Right atrium auricular region (tissue), 2 donors: ENCODE results near the gene PARD3B. TPM values are rescaled to one million over a fixed set of nuclear protein-coding genes. Genes with fewer than 3 reads are reported as not detected.

Experiments
- DNase-seq: peaks from one replicate; pipeline ENCODE4 v3.0.0-alpha.2; 2019; ENCODE audit warnings: low spot score
- H3K27ac ChIP-seq, 2 donors: fragments of 200-600 bp; sonication (generic); 1 replicate in 1 of 2; 2 replicates in 1 of 2; pipeline ENCODE4 v1.5.1; 2016 to 2019
- H3K27me3 ChIP-seq, 2 donors: fragments of 200-600 bp; sonication (generic); one replicate each; pipeline versions ENCODE4 v1.5.1 to v1.6.0; 2017 to 2019
- H3K36me3 ChIP-seq: fragments of 200-600 bp; sonication (generic); one replicate; pipeline ENCODE4 v1.5.1; 2016
- H3K4me1 ChIP-seq, 2 donors: fragments of 200-600 bp; sonication (generic); one replicate each; pipeline versions ENCODE4 v1.5.1 to v1.6.0; 2017 to 2019
- H3K4me3 ChIP-seq, 2 donors: fragments of 200-600 bp; sonication (generic); 1 replicate in 1 of 2; 2 replicates in 1 of 2; pipeline ENCODE4 v1.5.1; 2017 to 2019; ENCODE audit warnings: mild to moderate bottlenecking in 1 of 2, moderate library complexity in 1 of 2
- H3K9me3 ChIP-seq, 2 donors: fragments of 200-600 bp; sonication (generic); one replicate each; pipeline ENCODE4 v1.5.1; 2019
- CTCF ChIP-seq, 2 donors: fragments of 200-600 bp; sonication (generic); IDR thresholded peaks; one replicate each; pipeline ENCODE4 v1.5.1; 2019; ENCODE audit warnings: antibody characterized with exemption in 2 of 2
- total RNA-seq, 2 donors: library from RNA; depleted of rRNA; stranded (reverse); fragments of >200 nt; gene quantifications; one replicate each; pipeline ENCODE4 v1.1.0, GENCODE V29; 2016

Gene PARD3B
- total RNA-seq, 2 donors from 2014 or later: 7.4 to 12.2 TPM

- no peak for TF ChIP-seq CTCF (IDR thresholded peaks at IDR 0.05)
- H3K36me3 ChIP-seq: no peaks in the 10 kb centered on the region
- no peaks in the 10 kb centered on the region for H3K9me3 ChIP-seq
- H3K27ac ChIP-seq: no peak overlapping the region
- no peak overlapping the region for H3K4me3 ChIP-seq
- no peak for DNase-seq
- no peaks in the 10 kb centered on the region for H3K27me3 ChIP-seq
- peaks cover 0 to 7% of the 10 kb centered on the region in 2 donors for H3K4me1 ChIP-seq
Observed at GRCh38 chr2:205139822-205140463, 594.7 kb downstream of the PARD3B start.

DNA sequence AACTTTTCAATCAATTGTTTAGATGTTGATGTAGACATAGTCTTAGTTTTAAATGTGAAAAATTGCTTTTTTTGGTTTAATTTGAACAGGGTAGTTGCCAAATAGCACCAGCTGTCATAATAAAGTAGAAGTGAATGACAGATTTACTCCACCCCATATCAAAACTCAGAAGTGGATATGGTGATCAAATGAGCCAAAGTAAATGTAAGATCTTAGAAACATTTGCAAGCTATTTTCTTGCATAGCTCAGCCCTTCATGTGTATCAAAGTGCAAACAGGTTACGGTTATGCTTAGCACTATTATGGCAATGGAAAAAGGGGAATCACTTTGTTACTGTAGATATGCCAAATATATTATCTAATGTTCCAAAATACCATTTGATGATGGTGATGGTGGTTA is 596.1 kb downstream of the PARD3B start:
- Histone ChIP-seq H3K9me3 (no peaks in the 10 kb centered on the region), H3K4me1 (peaks cover 0 to 7% of the 10 kb centered on the region in 2 donors), H3K27me3 (no peaks in the 10 kb centered on the region), H3K36me3 (no peaks in the 10 kb centered on the region), H3K27ac (no peak overlapping the region), H3K4me3 (no peak overlapping the region)
- no peak for DNase-seq
- TF ChIP-seq CTCF (IDR thresholded peaks at IDR 0.05): no peak

DNA sequence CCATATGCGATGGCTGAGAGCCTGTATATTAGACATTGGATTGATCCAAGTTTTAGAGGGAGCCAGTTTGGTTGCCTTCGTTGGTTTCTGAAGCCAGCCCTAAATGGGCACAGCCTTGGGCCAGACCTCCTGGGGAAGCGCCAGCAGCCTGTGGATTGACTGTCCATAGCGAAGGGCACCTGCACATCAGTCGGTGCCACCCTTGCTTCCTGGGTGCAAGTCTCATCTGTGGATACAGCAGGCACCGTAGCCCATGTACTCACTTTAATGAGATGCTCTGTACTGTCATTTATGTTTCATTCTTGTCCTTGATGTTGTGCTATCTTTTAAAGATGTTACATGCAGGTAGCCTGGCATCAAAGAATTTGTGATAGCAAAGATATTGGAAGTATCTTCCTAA is 600.6 kb downstream of the PARD3B start:
- no peak overlapping the region for H3K27ac ChIP-seq
- no peak overlapping the region for H3K4me3 ChIP-seq
- TF ChIP-seq CTCF (IDR thresholded peaks at IDR 0.05): no peak
- DNase-seq: no peak
- H3K36me3 ChIP-seq: no peaks in the 10 kb centered on the region
- no peaks in the 10 kb centered on the region for H3K4me1 ChIP-seq
- no peaks in the 10 kb centered on the region for H3K27me3 ChIP-seq
- no peaks in the 10 kb centered on the region for H3K9me3 ChIP-seq

DNA sequence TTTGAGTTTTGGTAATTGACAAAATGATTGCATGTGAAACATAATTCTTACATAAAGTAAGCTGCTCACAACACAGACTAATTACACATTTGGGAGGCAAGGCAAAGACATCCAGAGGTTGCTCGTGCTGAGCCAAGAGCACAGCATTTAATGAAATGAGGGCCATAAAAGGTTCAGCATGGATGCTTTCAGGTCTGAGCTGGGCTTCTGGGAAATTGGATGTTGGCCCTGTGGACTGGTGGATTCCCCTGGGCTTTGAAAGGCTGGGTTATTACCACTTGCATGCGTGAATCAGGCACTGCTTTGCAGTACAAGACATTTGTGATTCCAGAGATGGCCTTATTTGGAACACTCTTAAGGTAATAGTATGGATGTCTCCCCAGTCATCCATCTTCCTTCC is 603.5 kb downstream of the PARD3B start:
- no peaks in the 10 kb centered on the region for H3K9me3 ChIP-seq
- no peaks in the 10 kb centered on the region for H3K4me1 ChIP-seq
- no peak for DNase-seq
- TF ChIP-seq CTCF (IDR thresholded peaks at IDR 0.05): no peak
- no peak overlapping the region for H3K4me3 ChIP-seq
- H3K27me3 ChIP-seq: no peaks in the 10 kb centered on the region
- no peaks in the 10 kb centered on the region for H3K36me3 ChIP-seq
- H3K27ac ChIP-seq: no peak overlapping the region

- Histone ChIP-seq H3K4me3 (no peak overlapping the region), H3K4me1 (no peaks in the 10 kb centered on the region), H3K27me3 (no peaks in the 10 kb centered on the region), H3K9me3 (no peaks in the 10 kb centered on the region), H3K27ac (no peak overlapping the region), H3K36me3 (no peaks in the 10 kb centered on the region)
- TF ChIP-seq CTCF (IDR thresholded peaks at IDR 0.05): no peak
- DNase-seq: no peak
Observed at GRCh38 chr2:205156457-205156856, 611.2 kb downstream of the PARD3B start.

DNA sequence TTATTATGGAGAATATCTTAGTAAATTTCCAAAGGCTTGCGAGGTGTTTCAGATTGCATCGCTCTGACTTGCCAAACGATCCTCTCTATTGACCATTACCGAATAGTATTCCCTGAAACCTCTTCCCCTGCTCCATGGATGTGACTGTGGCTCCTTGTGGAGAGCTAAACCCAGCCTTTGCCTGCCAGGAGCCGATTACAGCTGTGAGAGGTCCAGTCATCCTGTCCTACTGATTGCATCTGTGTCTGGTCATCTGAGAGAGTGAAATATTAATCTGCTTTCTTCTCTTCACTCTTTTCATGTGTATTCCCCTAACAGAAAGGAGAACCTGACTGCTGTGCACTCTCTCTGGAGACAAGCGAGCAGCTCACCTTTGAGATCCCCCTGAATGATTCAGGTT is 613.1 kb downstream of the PARD3B start:
- H3K4me1 ChIP-seq: no peaks in the 10 kb centered on the region

More for the DNA sequence above, 613.1 kb downstream of the PARD3B start:
- Histone ChIP-seq H3K9me3 (no peaks in the 10 kb centered on the region), H3K4me3 (no peak overlapping the region), H3K27ac (no peak overlapping the region), H3K36me3 (no peaks in the 10 kb centered on the region), H3K27me3 (no peaks in the 10 kb centered on the region)
- TF ChIP-seq CTCF (IDR thresholded peaks at IDR 0.05): no peak
- no peak for DNase-seq
